IPS DF 6.9 (cell line): ENCODE results near the gene CAMTA1.

Experiments used
- DNase-seq: peaks from one replicate; pipeline ENCODE4 v3.0.0-alpha.2; 2013; ENCODE audit warnings: low read depth, low spot score
- H3K27ac ChIP-seq: one replicate; pipeline ENCODE4 v1.5.1; 2013; ENCODE audit warnings: low read length, control low read depth
- H3K27me3 ChIP-seq: 2 replicates; pipeline ENCODE4 v1.6.1; 2013; ENCODE audit warnings: mild to moderate bottlenecking, low read length; ENCODE audit not compliant: control insufficient read depth, insufficient read depth
- H3K36me3 ChIP-seq: 2 replicates; pipeline ENCODE4 v1.6.1; 2013; ENCODE audit warnings: low read length; ENCODE audit not compliant: control insufficient read depth, insufficient read depth
- H3K4me1 ChIP-seq: 2 replicates; pipeline ENCODE4 v1.6.1; 2013; ENCODE audit warnings: low read length; ENCODE audit not compliant: control insufficient read depth, insufficient read depth
- H3K4me3 ChIP-seq: 2 replicates; pipeline ENCODE4 v1.5.1; 2013; ENCODE audit warnings: mild to moderate bottlenecking, low read length
- H3K9me3 ChIP-seq: 2 replicates; pipeline ENCODE4 v1.6.1; 2013; ENCODE audit warnings: low read length, inconsistent platforms; ENCODE audit not compliant: control insufficient read depth, insufficient read depth
- WGBS: extraction: QIAGEN DNeasy Blood & Tissue Kit; methylation state at CpG from one replicate; pipeline ENCODE4 v1.1.7; 2013; ENCODE audit warnings: mixed read lengths, missing lambda C conversion rate; ENCODE audit not compliant: insufficient read length, insufficient coverage; 5-methylcytosine and 5-hydroxymethylcytosine counted together

The CAMTA1 gene

DNA sequence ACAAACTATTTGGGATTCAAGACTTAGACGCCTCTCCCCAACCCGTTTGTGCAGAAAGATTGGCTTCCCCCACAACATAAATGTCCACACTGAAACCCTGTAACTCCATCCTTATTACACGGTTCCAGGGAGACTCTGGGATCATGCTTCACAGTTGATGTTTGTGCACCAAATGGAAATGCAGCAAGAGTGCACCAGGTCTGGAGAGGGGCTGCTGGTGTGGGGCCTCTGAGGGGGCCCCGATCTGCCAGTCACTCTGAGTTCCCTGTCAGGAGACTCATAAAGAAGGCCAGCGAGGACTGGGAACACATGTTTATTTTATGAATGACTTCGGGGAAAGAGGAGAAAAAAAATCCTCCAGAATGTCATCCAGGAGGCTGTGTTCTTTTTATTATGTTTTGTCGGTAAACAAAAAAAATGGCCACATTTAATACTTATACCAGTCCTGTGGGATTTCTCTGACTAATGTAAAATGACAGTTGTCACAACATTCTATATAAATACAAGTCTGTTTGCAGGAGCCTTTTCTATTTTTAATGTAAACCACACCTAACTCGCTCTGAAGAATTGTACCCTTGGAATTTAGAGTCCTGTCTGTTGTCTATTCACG, 546.8 kb downstream of the CAMTA1 start:
- no peaks in the 10 kb centered on the region for H3K9me3 ChIP-seq
- no peaks in the 10 kb centered on the region for H3K27me3 ChIP-seq
- no peaks in the 10 kb centered on the region for H3K36me3 ChIP-seq
- DNase-seq, result no peak
- H3K27ac ChIP-seq, result no peak overlapping the region
- H3K4me3 ChIP-seq, result no peak overlapping the region
- WGBS, result no CpG with 5 or more reads among the region's 9 CpGs
- no peaks in the 10 kb centered on the region for H3K4me1 ChIP-seq

DNA sequence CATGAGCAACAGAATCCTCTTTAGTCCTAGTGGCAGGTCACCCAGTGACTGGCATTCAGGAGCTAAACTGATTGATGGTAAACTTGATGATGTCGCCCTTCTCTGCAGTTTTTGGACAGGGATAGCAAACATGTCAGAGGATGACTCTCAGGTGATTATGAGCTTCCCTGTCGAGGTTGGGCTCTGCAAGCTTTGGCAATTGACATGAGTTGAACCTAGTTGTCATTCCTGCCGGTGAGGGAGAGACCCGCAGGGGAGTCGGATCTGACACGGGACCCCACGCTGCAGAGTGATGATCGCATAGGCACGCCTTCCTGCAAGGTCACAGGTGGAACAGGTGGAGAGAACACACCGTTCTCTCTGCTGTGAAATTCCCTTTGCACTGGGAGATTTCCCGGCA, 547.8 kb downstream of the CAMTA1 start:
- no peak overlapping the region for H3K27ac ChIP-seq
- no peak overlapping the region for H3K4me3 ChIP-seq
- no CpG with 5 or more reads among the region's 11 CpGs for WGBS
- no peaks in the 10 kb centered on the region for H3K36me3 ChIP-seq
- DNase-seq, result no peak
- H3K9me3 ChIP-seq, result no peaks in the 10 kb centered on the region
- no peaks in the 10 kb centered on the region for H3K27me3 ChIP-seq
- H3K4me1 ChIP-seq, result no peaks in the 10 kb centered on the region

DNA sequence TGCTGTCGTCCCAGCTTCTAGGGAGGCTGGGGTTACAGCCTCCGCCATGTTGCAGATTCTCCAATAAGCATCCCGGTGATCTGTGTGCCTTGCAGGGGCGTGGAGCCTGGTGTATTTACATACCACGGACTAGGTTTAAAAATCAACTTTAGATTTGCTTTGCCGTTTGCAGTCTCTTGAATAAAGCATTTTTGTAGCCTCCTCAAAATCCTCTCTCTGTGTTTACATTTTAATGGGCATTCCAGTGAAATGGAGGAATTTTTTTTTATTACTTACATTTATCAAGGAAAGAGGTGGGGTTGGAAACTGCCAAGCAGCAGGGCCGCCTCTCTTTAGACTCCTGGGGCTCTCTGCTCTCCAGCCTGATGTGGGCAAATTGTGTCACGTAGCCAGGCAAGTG, 548.4 kb downstream of the CAMTA1 start:
- H3K4me1 ChIP-seq, result no peaks in the 10 kb centered on the region
- no CpG with 5 or more reads among the region's 8 CpGs for WGBS
- H3K27ac ChIP-seq, result no peak overlapping the region
- no peaks in the 10 kb centered on the region for H3K27me3 ChIP-seq
- no peaks in the 10 kb centered on the region for H3K36me3 ChIP-seq
- H3K9me3 ChIP-seq, result no peaks in the 10 kb centered on the region
- H3K4me3 ChIP-seq, result no peak overlapping the region
- no peak for DNase-seq

GRCh38 chr1:7334475-7335035, 549.3 kb downstream of the CAMTA1 start:
- WGBS, result no CpG with 5 or more reads among the region's 10 CpGs
- Histone ChIP-seq H3K9me3 (no peaks in the 10 kb centered on the region), H3K27me3 (no peaks in the 10 kb centered on the region), H3K27ac (no peak overlapping the region), H3K4me3 (no peak overlapping the region), H3K4me1 (no peaks in the 10 kb centered on the region), H3K36me3 (no peaks in the 10 kb centered on the region)
- DNase-seq, result no peak

DNA sequence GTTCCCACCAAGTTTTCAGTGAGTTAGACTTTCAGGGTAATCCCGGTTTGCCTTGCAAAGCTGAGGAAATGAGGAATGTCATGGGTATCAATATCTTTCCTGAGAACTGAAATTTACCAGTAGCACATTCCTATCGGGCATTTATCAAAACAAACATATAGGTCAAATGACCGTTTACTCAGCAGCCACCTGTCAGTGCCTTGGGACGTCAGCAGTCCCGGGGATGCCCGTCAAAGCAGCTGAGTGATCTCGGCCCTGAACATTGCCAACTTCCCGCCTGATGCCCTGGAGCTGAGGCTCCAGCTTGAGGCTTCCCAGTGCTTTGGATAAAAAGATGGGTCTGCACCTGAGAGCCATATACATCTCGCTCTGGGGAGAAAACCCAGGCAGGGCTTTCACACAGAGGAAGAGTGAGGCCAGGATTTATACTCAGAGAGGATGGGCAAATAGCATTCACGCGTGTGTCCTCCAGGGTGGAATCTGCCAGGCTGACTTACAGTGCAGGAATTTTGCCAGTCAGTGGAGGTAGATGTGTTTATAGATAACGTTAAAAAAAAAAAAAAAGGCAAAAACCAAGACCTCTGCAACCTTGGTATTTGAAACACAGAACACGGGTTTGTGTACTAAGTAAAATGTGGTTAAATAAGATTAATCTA, 550.1 kb downstream of the CAMTA1 start:
- Histone ChIP-seq H3K9me3 (no peaks in the 10 kb centered on the region), H3K4me3 (no peak overlapping the region), H3K27me3 (no peaks in the 10 kb centered on the region), H3K36me3 (no peaks in the 10 kb centered on the region), H3K27ac (no peak overlapping the region), H3K4me1 (no peaks in the 10 kb centered on the region)
- no CpG with 5 or more reads among the region's 13 CpGs for WGBS
- no peak for DNase-seq

DNA sequence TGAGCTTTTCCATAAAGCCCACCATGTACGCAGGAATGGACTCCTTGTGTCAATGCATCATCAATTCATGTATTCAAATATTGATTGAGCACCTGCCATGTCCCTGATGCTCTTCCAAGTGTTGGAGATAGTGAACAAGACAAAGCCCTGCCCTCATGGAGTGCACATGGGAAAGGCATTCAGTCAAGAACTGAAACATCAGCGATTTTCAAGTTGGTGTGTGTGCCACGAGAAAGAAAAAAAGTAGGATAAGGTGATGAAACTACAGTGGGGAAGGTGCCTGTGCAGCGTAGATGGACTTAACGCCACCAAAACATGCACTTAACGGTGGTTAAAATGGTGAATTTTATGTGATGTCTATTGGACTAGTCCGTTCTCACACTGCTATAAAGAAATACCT, 553.2 kb downstream of the CAMTA1 start:
- no CpG with 5 or more reads among the region's 7 CpGs for WGBS
- no peaks in the 10 kb centered on the region for H3K36me3 ChIP-seq
- no peaks in the 10 kb centered on the region for H3K9me3 ChIP-seq
- H3K27me3 ChIP-seq, result no peaks in the 10 kb centered on the region
- no peak overlapping the region for H3K27ac ChIP-seq
- H3K4me1 ChIP-seq, result no peaks in the 10 kb centered on the region
- no peak overlapping the region for H3K4me3 ChIP-seq
- DNase-seq, result no peak

GRCh38 chr1:7339014-7339413, 553.8 kb downstream of the CAMTA1 start:
- no peak for DNase-seq
- no peak overlapping the region for H3K4me3 ChIP-seq
- H3K27me3 ChIP-seq, result no peaks in the 10 kb centered on the region
- no peaks in the 10 kb centered on the region for H3K9me3 ChIP-seq
- H3K36me3 ChIP-seq, result no peaks in the 10 kb centered on the region
- no peak overlapping the region for H3K27ac ChIP-seq
- WGBS, result no CpG with 5 or more reads among the region's 5 CpGs
- no peaks in the 10 kb centered on the region for H3K4me1 ChIP-seq

DNA sequence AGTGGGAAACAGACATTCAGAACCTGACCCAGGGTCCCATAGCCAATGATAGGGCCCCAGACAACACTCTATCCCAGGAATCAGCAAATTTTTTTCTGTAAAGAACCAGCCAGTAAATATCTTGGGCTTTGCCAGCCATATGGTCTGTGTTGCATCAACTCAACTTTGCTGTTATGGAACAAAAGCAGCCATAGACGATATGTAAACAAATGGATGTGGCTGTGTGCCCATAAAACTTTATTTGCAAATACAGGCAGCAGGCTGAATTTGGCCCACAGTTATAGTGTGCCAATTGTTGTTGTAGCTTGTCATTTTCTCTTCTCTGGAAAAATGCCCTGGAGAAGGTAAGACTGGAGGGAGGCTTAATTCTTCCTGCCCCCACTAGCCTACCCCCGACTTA, 554.7 kb downstream of the CAMTA1 start:
- no CpG with 5 or more reads among the region's 2 CpGs for WGBS
- Histone ChIP-seq H3K4me1 (no peaks in the 10 kb centered on the region), H3K27me3 (no peaks in the 10 kb centered on the region), H3K4me3 (no peak overlapping the region), H3K27ac (no peak overlapping the region), H3K36me3 (no peaks in the 10 kb centered on the region), H3K9me3 (no peaks in the 10 kb centered on the region)
- DNase-seq, result no peak

- no peak overlapping the region for H3K4me3 ChIP-seq
- no peak for DNase-seq
- no CpG with 5 or more reads among the region's 11 CpGs for WGBS
- no peaks in the 10 kb centered on the region for H3K4me1 ChIP-seq
- no peaks in the 10 kb centered on the region for H3K9me3 ChIP-seq
- H3K27ac ChIP-seq, result no peak overlapping the region
- no peaks in the 10 kb centered on the region for H3K36me3 ChIP-seq
- no peaks in the 10 kb centered on the region for H3K27me3 ChIP-seq
These were observed 556.1 kb downstream of the CAMTA1 start for GRCh38 chr1:7341145-7341905.

DNA sequence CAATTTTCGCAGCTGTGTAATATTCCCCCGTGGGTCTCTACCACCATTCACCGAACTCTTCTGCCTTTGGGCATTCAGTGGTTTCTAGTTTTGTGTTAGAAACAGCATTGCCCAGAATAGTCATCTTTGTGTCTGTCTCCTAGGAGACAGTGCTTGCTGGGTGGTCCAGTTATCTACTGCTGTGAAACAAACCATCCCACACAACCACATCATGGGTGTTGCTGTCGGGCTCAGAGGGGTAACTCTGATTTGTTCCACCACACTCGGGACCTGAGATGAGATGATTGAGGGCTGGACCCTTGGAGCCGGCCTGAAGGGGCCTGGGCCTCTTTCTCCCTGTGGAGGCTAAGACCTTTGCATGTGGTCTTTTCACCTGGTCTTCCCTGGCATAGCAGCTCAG, 558.6 kb downstream of the CAMTA1 start:
- no peaks in the 10 kb centered on the region for H3K27me3 ChIP-seq
- no peaks in the 10 kb centered on the region for H3K9me3 ChIP-seq
- H3K27ac ChIP-seq, result no peak overlapping the region
- no peak for DNase-seq
- no peaks in the 10 kb centered on the region for H3K4me1 ChIP-seq
- no CpG with 5 or more reads among the region's 6 CpGs for WGBS
- H3K4me3 ChIP-seq, result no peak overlapping the region
- no peaks in the 10 kb centered on the region for H3K36me3 ChIP-seq
